Retina (tissue), 1 donor: ENCODE measurements around the gene CATSPER1.
"Not testable (repeated sequence)": the region's sequence is repeated elsewhere in the genome, so short reads cannot be mapped to it uniquely, and the experiment has no call there.

Experiments used
- DNase-seq: peaks from one replicate; pipeline ENCODE4 v3.0.0-alpha.2; 2016

Gene CATSPER1

DNA sequence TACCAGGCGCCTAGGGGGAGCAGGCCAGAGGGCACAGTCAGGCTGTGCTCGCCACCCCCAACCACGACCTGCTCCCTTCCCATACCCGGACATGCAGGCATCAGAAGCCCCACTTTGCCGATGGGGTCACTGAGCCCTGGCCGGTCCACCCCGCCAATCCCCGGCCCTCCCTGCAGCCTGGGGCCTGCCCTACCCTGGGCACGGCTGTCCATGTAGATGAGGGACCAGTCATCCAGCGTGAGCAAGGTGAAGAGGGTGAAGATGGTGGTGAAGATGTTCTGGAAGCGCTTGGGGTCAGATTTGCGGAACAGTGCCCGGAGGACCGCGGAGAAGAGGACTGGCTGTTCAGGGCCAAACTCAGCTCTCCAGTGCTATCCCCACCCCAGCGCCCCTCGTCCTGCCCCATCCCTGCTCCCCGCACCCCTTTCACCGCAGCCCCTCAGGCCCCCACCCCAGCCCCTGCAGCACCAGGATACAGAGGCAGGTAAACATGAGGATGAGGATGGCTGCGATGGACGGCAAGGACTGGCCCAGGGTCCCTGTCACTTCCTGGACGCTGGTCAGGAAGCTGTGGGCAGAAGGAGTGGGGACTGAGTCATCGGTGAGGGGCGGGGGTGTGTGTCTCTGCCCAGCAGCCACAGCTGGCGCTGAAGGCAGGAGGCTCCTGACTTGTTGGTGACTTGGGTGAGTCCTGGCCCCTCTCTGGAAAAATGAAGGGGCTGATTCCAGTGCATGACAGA, 5.5 kb downstream of the CATSPER1 start:
- no peak for DNase-seq

- no peak for DNase-seq
Measured at GRCh38 chr11:66020212-66020611, 6.1 kb downstream of the CATSPER1 start.

DNA sequence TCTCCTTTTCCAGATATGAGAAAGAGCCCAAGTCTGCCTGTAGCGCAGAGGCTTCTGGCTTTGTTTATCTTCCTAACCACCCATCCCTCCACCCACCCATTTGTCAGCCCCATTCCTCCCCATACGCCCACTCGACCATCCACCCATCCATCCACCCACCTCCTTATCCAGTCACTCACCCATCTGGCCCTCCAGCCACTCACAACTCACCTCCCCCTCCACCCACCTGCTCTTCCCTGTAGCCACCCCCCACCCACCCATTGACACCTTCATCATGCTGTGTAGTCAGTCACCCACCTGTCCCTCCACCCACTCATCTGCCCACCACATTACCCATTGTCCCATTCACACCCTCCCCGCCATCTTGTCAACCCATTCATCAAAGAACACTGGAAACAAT, 9.0 kb downstream of the CATSPER1 start:
- DNase-seq = no peak

GRCh38 chr11:66016793-66017177, 9.5 kb downstream of the CATSPER1 start:
- no peak for DNase-seq

DNA sequence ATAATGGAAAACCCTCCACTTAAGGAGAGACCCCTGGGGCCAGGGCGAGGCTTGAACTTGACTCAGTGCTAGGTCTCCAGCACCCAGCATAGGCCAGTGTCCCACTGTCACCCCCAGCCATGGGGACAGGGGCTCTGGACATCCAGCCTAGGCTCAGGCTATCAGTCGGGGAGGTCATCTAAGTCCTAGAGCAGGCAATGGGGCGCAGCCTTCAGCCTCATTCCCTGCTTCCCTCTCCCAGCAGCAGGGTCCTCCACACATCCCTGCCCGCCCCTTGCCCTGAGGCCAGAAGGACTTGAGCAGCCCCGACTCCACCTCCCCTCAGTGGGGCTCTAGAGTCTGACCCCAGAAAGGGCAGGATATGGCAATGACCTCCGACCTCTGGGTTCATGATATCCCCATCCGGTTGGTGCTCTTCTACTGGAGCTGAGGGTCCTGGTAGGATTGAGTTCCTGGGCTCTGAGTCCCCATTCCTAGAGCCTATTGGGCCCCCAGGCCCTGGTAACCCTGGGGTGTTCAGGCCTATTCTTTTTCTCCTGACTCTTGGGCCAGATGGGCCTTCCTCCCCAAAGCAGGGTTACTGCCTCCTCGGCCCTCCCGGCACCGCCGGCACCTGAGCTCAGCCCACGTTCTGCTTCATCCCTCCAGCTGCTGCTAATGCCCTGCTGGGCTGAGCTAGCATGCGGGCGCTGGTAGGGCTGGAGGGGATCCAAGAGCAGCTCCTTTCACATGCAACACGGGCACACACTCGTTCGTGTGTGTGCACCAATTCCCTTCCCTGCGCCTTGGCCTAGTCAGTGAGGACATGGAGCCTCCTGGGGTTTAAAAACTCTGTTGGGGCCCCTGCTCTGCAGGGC, 10.1 kb downstream of the CATSPER1 start:
- no peak for DNase-seq

DNA sequence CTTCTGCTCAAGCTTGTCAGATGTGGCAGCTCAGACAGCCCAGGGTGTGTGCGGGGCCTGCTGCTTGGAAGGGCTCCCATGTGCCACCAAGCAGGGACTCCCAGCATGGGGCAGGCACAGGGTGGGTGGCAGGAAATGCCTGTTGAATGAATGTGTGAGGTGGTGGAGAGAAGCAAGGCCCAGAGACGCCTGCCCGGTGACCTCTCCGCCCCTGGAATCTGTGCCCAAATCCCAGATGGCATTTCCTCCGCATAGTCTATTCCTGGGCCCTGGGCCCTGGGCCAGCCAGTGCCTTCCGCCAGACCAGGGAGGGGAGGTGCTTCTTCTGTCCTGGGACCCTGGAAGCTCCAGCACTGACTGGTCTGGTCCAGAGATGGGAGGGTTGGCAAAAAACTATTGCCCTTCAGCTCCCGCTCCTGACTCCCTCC, 10.8 kb downstream of the CATSPER1 start:
- no peak for DNase-seq

- DNase-seq = no peak
Measured at GRCh38 chr11:66014804-66015453, 11.3 kb downstream of the CATSPER1 start.

DNA sequence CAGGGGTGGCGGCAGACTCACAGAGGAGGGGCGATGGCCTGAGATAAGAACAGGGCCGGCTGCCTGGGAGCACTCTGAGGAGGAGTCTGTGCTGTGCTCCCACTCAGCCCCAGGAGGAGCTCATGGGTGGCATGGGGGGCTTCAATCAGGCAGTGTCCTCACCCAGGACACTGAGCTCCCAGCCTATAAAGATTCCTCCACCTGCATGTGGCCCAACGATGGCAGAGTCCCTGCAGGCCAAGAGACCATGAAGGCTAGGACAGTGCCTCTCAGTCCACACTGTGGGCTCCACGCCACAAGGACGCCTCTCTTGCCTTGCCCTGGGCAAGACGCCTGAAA, 12.5 kb downstream of the CATSPER1 start:
- no peak for DNase-seq

DNA sequence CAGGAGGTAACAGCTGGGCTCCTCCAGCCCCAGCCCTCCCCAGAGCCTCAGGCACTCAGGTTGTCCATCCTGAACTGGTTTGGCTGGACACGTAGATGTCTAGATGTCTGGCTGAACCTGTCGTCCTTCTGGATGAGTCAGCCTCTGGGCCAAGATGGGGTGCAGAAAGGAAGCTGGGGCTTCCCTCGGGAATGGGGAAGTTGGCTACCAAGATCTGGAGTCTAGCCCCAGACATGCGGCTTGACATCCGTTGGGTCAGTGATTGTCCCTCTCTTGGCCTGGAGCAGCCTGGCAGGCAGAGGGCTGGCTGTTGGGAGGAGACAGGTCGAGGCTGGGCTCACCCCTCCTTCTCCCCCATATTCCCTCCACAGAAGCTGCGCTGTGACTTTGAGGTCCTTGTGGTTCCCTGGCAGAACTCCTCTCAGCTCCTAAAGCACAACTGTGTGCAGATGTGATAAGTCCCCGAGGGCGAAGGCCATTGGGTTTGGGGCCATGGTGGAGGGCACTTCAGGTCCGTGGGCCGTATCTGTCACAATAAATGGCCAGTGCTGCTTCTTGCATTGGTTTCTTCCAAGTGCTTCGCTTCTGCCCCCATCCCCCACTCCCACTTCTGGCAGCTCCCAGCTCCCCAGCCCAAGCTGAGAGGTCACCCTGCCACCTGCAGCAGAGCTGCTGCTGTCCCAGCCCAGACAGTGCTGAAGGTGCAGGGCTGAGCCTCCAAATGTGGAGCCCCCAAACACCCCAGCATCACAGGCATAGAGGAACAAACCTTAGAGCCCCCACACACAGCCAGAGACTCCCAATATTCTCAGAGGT, 13.1 kb downstream of the CATSPER1 start:
- no peak for DNase-seq

- DNase-seq = no peak
Measured at GRCh38 chr11:66012371-66012945, 13.8 kb downstream of the CATSPER1 start.

DNA sequence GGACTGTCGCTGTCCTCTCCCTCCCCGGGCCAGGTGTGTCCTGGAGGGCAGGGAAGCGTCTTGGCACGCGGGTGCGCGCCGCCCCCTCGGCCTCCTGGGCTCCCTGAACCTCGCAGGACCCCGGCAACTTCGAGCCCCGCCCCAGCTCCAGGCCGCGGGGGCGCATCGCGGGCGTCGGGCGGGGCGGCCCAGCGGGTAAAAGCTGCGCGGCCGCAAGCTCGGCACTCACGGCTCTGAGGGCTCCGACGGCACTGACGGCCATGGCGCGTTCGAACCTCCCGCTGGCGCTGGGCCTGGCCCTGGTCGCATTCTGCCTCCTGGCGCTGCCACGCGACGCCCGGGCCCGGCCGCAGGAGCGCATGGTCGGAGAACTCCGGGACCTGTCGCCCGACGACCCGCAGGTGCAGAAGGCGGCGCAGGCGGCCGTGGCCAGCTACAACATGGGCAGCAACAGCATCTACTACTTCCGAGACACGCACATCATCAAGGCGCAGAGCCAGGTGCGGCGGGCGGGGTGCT, 14.4 kb downstream of the CATSPER1 start, which contains the start of gene CST6:
CST6 (plus strand) TSS at position 224 of the 519 bp plus-strand sequence; CDS start at position 261, 37 bp downstream.
- DNase-seq = no peak

GRCh38 chr11:66011239-66011784, 15.0 kb downstream of the CATSPER1 start:
- no peak for DNase-seq

GRCh38 chr11:66010036-66010435, 16.2 kb downstream of the CATSPER1 start:
- not testable (repeated sequence) for DNase-seq

DNA sequence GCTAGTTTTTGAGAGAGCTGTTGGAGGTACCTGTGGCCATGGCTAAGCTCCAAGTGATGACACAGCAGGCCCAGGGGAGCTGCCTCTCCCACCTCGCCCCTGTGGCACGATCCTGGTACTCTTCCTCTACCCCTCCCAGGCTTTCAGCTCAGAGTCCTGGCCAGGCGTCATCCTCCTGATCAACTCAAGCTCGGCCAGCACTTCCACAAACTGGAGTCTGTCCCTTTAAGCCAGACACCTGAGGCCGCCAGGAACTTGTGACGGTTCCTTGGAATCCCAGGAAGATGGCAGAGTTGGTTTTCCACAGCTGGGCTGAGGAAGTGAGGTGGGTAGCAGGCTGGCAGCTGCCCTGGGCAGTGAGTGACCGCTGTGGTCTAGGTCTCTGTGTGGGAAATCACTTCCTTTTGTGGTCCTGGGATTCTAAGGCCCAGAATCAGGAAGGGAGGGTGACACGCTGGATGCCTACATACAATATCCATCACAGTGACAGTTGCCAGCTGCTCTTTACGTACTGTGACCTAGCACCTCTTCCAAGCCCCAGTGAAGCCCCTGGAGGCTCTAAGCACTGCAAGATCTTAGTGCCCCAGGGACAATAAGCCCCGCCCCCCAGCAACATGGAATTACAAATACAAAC, 17.7 kb downstream of the CATSPER1 start:
- no peak for DNase-seq

- no peak for DNase-seq
Measured at GRCh38 chr11:66008095-66008467, 18.2 kb downstream of the CATSPER1 start.

DNA sequence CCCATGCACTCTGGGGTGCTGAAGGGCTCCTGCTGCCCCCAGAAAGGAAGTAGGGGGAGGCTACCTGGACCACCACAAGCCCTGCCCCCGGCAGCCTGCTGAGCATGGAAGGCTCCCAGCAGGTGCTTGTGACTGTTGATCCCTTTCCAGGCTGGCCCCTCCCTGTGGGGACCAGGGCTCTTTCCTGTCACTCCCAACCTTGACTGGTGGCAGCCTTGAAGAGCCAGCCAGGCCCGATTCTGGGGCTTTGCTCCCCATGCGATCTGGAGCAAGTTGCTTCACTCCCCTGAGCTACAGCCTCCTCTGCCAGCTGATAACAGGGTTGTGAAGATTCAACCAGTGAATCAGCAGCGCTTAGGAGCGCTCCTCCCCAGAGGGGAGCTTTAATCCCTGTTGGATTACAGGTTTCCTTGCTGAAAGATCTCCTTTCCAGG, 19.1 kb downstream of the CATSPER1 start:
- DNase-seq = no peak

GRCh38 chr11:66006891-66007176, 19.4 kb downstream of the CATSPER1 start:
- DNase-seq = no peak

DNA sequence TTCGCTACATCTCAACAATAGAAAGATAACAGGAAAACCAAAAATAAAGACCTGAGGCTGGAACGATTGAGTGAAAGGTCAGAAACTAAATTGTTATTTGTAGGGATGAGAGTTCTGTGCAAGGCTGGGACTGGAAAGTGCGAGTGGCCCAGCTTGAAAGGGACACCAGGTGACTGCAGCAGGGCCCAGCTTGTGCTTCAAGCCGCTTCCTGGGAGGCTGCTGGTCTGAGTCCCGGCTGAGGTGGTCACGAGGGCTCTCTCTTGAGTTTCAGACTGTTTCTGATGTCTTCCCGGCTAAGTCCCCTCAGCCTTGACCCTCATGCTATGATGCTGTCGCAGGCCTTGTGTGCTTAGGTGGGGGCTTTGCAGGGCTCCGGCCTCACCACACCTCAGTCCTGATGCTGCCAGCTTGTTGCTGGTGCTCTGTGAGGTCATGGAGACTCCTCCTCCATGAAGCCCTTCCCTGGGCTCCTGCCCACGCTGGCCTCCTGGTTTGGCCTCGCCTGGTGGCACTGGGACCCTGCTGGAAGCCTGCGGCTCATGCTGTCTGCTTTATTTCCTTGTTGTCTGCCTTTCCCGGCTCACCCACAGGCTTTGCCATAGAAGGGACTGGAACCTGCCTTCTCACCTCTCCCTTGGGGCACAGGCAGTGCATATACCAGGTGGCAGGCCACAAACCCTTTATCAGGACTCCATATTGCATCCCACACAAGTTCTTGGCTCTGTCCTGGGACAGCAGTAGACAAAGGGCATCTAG, 20.0 kb downstream of the CATSPER1 start:
- no peak for DNase-seq

- DNase-seq = no peak
Measured at GRCh38 chr11:66004186-66004585, 22.1 kb downstream of the CATSPER1 start.

GRCh38 chr11:66003291-66003690, 23.0 kb downstream of the CATSPER1 start:
- DNase-seq = no peak
